Neural cell (in vitro differentiated cells): Measurements from ENCODE around the gene GABRQ. TPM values are rescaled to one million over a fixed set of nuclear protein-coding genes. Genes with fewer than 3 reads are reported as not detected.

ENCODE experiments used
- H2AFZ ChIP-seq: fragments of 200-600, 300-800 bp; sonication (generic), shearing (Covaris generic); 2 replicates; pipeline ENCODE4 v1.6.0; 2014; ENCODE audit warnings: low read depth, mild to moderate bottlenecking, antibody characterized with exemption, low read length, moderate library complexity
- H3F3A ChIP-seq: fragments of 200-600 bp; shearing (Covaris generic); 2 replicates; pipeline ENCODE4 v1.6.1; 2016; ENCODE audit warnings: mild to moderate bottlenecking, moderate library complexity, mixed read lengths, antibody characterized with exemption, low read length; ENCODE audit not compliant: insufficient read depth, poor library complexity, severe bottlenecking
- H3K27ac ChIP-seq: fragments of 200-600, 300-800 bp; sonication (generic), shearing (Covaris generic); 2 replicates; pipeline ENCODE4 v1.5.1; 2014; ENCODE audit warnings: mild to moderate bottlenecking, low read length, moderate library complexity
- H3K27me3 ChIP-seq: fragments of 300-800, 200-600 bp; sonication (generic), shearing (Covaris generic); 2 replicates; pipeline ENCODE4 v1.6.0; 2014; ENCODE audit warnings: mild to moderate bottlenecking, low read depth, low read length, moderate library complexity; ENCODE audit not compliant: insufficient read depth
- H3K36me3 ChIP-seq: fragments of 300-800, 200-600 bp; sonication (generic), shearing (Covaris generic); 2 replicates; pipeline ENCODE4 v1.5.1; 2014; ENCODE audit warnings: mild to moderate bottlenecking, antibody characterized with exemption, low read length, moderate library complexity; ENCODE audit not compliant: insufficient read depth
- H3K4me2 ChIP-seq: fragments of 300-800, 200-600 bp; sonication (generic), shearing (Covaris generic); 2 replicates; pipeline ENCODE4 v1.6.0; 2014; ENCODE audit warnings: mild to moderate bottlenecking, low read length
- H3K4me3 ChIP-seq: fragments of 300-800, 200-600 bp; sonication (generic), shearing (Covaris generic); 2 replicates; pipeline ENCODE4 v1.5.1; 2014; ENCODE audit warnings: mild to moderate bottlenecking, low read length, moderate library complexity
- H3K79me2 ChIP-seq: fragments of 200-600 bp; shearing (Covaris generic); replicated peaks from 2 replicates; pipeline ENCODE4 v1.6.0; 2014; ENCODE audit warnings: mild to moderate bottlenecking, low read length, moderate library complexity; ENCODE audit not compliant: insufficient read depth
- H3K9ac ChIP-seq: fragments of 300-800, 200-600 bp; sonication (generic), shearing (Covaris generic); 2 replicates; pipeline ENCODE4 v1.6.1; 2016; ENCODE audit warnings: mild to moderate bottlenecking, low read length, mixed read lengths
- H3K9me2 ChIP-seq: fragments of 200-600 bp; shearing (Covaris generic); 2 replicates; pipeline ENCODE4 v1.6.1; 2016; ENCODE audit warnings: mild to moderate bottlenecking, low read length, mixed read lengths; ENCODE audit not compliant: insufficient read depth
- H3K9me3 ChIP-seq: fragments of 200-600, 300-800 bp; sonication (generic), shearing (Covaris generic); 2 replicates; pipeline ENCODE4 v1.6.1; 2016; ENCODE audit warnings: mild to moderate bottlenecking, mixed run types, low read length, moderate library complexity, mixed read lengths
- H4K20me1 ChIP-seq: fragments of 200-600 bp; shearing (Covaris generic); 2 replicates; pipeline ENCODE4 v1.6.1; 2016; ENCODE audit warnings: mild to moderate bottlenecking, mixed run types; ENCODE audit not compliant: insufficient read depth
- CTCF ChIP-seq: fragments of 450-650 bp; IDR thresholded peaks from 2 replicates; pipeline ENCODE4 v1.5.1; 2014; ENCODE audit warnings: antibody characterized with exemption, mild to moderate bottlenecking, moderate library complexity; ENCODE audit not compliant: poor library complexity, severe bottlenecking
- EP300 ChIP-seq: fragments of 450-650 bp; conservative IDR thresholded peaks from 2 replicates; pipeline ENCODE4 v1.6.1; 2014; ENCODE audit warnings: antibody characterized with exemption, mild to moderate bottlenecking, moderate library complexity; ENCODE audit not compliant: poor library complexity, severe bottlenecking
- EZH2 ChIP-seq: fragments of 200-600, 300-800 bp; shearing (Covaris generic), sonication (generic); IDR thresholded peaks from 2 replicates; pipeline ENCODE4 v1.6.1; 2014; ENCODE audit warnings: antibody characterized with exemption, low read length, borderline replicate concordance, mild to moderate bottlenecking; ENCODE audit not compliant: insufficient read depth, poor library complexity, severe bottlenecking
- MXI1 ChIP-seq: fragments of 450-650 bp; conservative IDR thresholded peaks from 2 replicates; pipeline ENCODE4 v1.6.1; 2014; ENCODE audit warnings: antibody characterized with exemption, mild to moderate bottlenecking; ENCODE audit not compliant: poor library complexity, severe bottlenecking
- POLR2AphosphoS5 ChIP-seq: IDR thresholded peaks from 2 replicates; pipeline ENCODE4 v1.6.1; 2012
- RAD21 ChIP-seq: fragments of 450-650 bp; conservative IDR thresholded peaks from 2 replicates; pipeline ENCODE4 v1.6.1; 2014; ENCODE audit warnings: antibody characterized with exemption, mild to moderate bottlenecking, moderate library complexity
- REST ChIP-seq: IDR thresholded peaks from 2 replicates; pipeline ENCODE4 v1.6.1; 2012; ENCODE audit warnings: borderline replicate concordance
- SMC3 ChIP-seq: fragments of 450-650 bp; conservative IDR thresholded peaks from 2 replicates; pipeline ENCODE4 v1.6.1; 2014; ENCODE audit warnings: antibody characterized with exemption, mild to moderate bottlenecking, moderate library complexity; ENCODE audit not compliant: poor library complexity
- polyA plus RNA-seq: library from polyadenylated mRNA; depleted of rRNA; stranded (reverse); fragments of >200 nt; gene quantifications from 2 replicates; pipeline ENCODE4 v1.2.3, GENCODE V29; 2014

Gene GABRQ
- polyA plus RNA-seq, 1 donor from 2014 or later, result 1.2 TPM

GRCh38 chrX:152641996-152642395, 4.3 kb downstream of the GABRQ start (continued):
- TF ChIP-seq EP300, result no peak

- Histone ChIP-seq H3K36me3 (no peaks in the 10 kb centered on the region), H3F3A (no peaks in the 10 kb centered on the region), H3K4me3 (no peak overlapping the region), H3K9me3 (no peaks in the 10 kb centered on the region), H3K79me2 (no peaks in the 10 kb centered on the region), H3K4me2 (no peak overlapping the region), H3K9me2 (no peaks in the 10 kb centered on the region), H3K27ac (peak overlapping the region; percentile 64), H4K20me1 (no peaks in the 10 kb centered on the region), H3K27me3 (peaks cover 4% of the 10 kb centered on the region), H2AFZ (peak overlapping the region; percentile 14), H3K9ac (peak overlapping the region; percentile 31)
- peak; percentile 32 for TF ChIP-seq SMC3
- no peak for TF ChIP-seq RAD21
- TF ChIP-seq MXI1, result no peak
Observed at GRCh38 chrX:152642931-152643564, 5.4 kb downstream of the GABRQ start.

- H3K9me2 ChIP-seq, result no peaks in the 10 kb centered on the region
- no peak overlapping the region for H3K27ac ChIP-seq
- H3K4me3 ChIP-seq, result no peak overlapping the region
- H4K20me1 ChIP-seq, result no peaks in the 10 kb centered on the region
- H3K9me3 ChIP-seq, result no peaks in the 10 kb centered on the region
- TF ChIP-seq MXI1 (no peak), EZH2 (no peak), EP300 (no peak), CTCF (no peak), REST (no peak), POLR2AphosphoS5 (no peak)
- H3K79me2 ChIP-seq, result no peaks in the 10 kb centered on the region
- H2AFZ ChIP-seq, result no peak overlapping the region
- H3K4me2 ChIP-seq, result no peak overlapping the region
- no peaks in the 10 kb centered on the region for H3K27me3 ChIP-seq
- H3K9ac ChIP-seq, result no peak overlapping the region
- no peaks in the 10 kb centered on the region for H3F3A ChIP-seq
- H3K36me3 ChIP-seq, result no peaks in the 10 kb centered on the region
Observed at GRCh38 chrX:152646961-152647360, 9.3 kb downstream of the GABRQ start.
